Mononuclear cell (primary cell): Measurements from ENCODE around the gene CDH9. TPM values are rescaled to one million over a fixed set of nuclear protein-coding genes. Genes with fewer than 3 reads are reported as not detected.
"Not testable (repeated sequence)": the region's sequence is repeated elsewhere in the genome, so short reads cannot be mapped to it uniquely, and the experiment has no call there.

Experiments
- H3K27me3 ChIP-seq: 2 replicates; pipeline ENCODE4 v1.6.0; 2011; ENCODE audit warnings: low read length, control low read depth; ENCODE audit not compliant: insufficient read depth
- H3K4me1 ChIP-seq: 2 replicates; pipeline ENCODE4 v1.5.1; 2011; ENCODE audit warnings: mild to moderate bottlenecking, low read length, control low read depth; ENCODE audit not compliant: insufficient read depth
- H3K4me3 ChIP-seq: 2 replicates; pipeline ENCODE4 v1.5.1; 2011; ENCODE audit warnings: mild to moderate bottlenecking, low read length, moderate library complexity
- H3K9me3 ChIP-seq: 2 replicates; pipeline ENCODE4 v1.5.1; 2011; ENCODE audit warnings: low read depth, mild to moderate bottlenecking, control low read depth, low read length
- total RNA-seq: library from RNA; depleted of rRNA; stranded (reverse); fragments of >200 nt; gene quantifications from one replicate; pipeline ENCODE4 v1.2.3, GENCODE V29; 2012

The CDH9 gene
- total RNA-seq, 1 donor: 0.10 TPM

DNA sequence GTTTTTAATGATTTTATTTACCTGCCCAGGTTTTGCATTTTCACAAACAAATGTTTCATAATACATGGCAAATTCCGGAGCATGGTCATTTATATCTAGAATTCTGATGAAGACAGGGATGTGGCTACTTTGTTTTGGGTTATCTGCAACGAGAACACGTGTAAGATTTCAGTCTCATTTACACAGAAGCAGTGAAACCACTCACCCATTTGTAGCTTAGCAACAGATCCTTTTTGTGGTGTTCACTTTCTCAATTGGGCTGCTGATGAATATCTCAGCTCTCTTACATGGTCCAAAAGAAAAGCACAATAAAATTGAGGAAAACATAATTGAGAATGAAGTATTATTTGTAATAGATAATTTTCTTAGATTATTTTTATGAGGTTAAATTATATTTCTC is 148.6 kb downstream of the CDH9 start:
- H3K4me3 ChIP-seq: no peak overlapping the region

GRCh38 chr5:26884481-26884880 is 153.9 kb downstream of the CDH9 start:
- Histone ChIP-seq H3K4me1 (no peaks in the 10 kb centered on the region), H3K9me3 (no peaks in the 10 kb centered on the region), H3K27me3 (no peaks in the 10 kb centered on the region), H3K4me3 (no peak overlapping the region)

More for the DNA sequence above, 148.6 kb downstream of the CDH9 start:
- Histone ChIP-seq H3K9me3 (no peaks in the 10 kb centered on the region), H3K4me1 (no peaks in the 10 kb centered on the region), H3K27me3 (no peaks in the 10 kb centered on the region)

GRCh38 chr5:26883375-26883774 is 155.0 kb downstream of the CDH9 start:
- Histone ChIP-seq H3K27me3 (no peaks in the 10 kb centered on the region), H3K4me1 (no peaks in the 10 kb centered on the region), H3K9me3 (no peaks in the 10 kb centered on the region), H3K4me3 (no peak overlapping the region)

DNA sequence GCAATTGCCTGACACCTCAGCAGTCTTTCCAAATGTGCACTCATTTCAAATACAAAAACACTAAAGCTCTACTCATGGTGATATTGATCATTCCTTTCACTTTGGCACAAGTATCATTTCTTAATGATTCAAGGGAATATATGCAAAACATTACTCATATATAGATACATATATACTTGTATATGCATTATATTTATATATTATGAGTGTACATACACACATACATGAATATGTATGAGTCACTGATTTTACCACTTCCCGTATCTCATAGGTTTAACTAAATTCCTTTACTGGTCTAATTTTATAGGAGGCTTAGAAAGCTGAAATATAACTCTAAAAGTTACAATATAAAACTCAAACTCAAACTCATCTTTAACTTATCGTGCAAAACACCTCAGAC is 156.5 kb downstream of the CDH9 start:
- Histone ChIP-seq H3K4me1 (no peaks in the 10 kb centered on the region), H3K27me3 (no peaks in the 10 kb centered on the region), H3K9me3 (no peaks in the 10 kb centered on the region), H3K4me3 (no peak overlapping the region)

GRCh38 chr5:26877154-26877553 is 161.2 kb downstream of the CDH9 start:
- H3K4me1 ChIP-seq: no peaks in the 10 kb centered on the region
- H3K9me3 ChIP-seq: peaks cover 6% of the 10 kb centered on the region
- H3K4me3 ChIP-seq: no peak overlapping the region
- H3K27me3 ChIP-seq: no peaks in the 10 kb centered on the region

GRCh38 chr5:26872337-26872736 is 166.0 kb downstream of the CDH9 start:
- Histone ChIP-seq H3K4me3 (no peak overlapping the region), H3K27me3 (no peaks in the 10 kb centered on the region), H3K9me3 (peaks cover 6% of the 10 kb centered on the region), H3K4me1 (no peaks in the 10 kb centered on the region)

DNA sequence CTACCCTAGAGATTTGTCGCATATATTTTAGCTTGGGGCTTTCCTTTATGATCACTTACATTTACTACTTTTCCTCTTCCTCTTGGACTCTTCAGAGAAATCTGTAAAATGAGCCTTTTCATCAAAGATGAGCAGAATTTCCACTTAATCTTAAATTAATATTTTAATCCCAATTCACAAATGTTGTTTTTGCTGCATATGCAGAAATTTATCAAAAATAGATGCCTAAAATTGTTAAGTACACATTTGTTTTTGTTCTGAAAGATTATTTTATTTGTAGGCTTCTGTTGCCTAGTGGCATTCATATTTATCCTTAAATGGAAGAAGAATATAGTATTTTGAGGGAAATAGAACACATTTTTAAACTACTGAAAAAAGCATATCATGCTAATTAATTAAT is 168.6 kb downstream of the CDH9 start:
- Histone ChIP-seq H3K4me3 (no peak overlapping the region), H3K27me3 (no peaks in the 10 kb centered on the region), H3K4me1 (no peaks in the 10 kb centered on the region), H3K9me3 (peaks cover 6% of the 10 kb centered on the region)

DNA sequence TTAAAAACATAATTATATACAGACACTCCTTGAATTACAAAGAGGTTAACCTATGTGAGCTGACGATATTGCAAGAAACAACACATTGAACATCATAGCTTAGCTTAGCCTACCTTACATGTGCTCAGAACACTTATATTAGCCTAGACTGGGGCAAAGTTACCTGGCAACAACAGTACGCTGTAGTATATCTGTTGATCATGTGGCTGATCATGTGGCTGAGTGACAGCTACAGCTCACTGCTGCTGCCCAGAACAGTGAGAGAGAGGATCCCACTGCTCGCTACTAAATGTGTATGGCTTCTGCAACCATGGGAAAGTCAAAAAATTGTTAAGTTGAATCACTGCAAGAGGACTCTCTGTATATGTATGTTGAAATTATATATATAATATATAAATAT is 169.9 kb downstream of the CDH9 start:
- Histone ChIP-seq H3K9me3 (peaks cover 6% of the 10 kb centered on the region), H3K4me3 (no peak overlapping the region), H3K4me1 (no peaks in the 10 kb centered on the region), H3K27me3 (no peaks in the 10 kb centered on the region)

- Histone ChIP-seq H3K27me3 (no peaks in the 10 kb centered on the region), H3K9me3 (no peaks in the 10 kb centered on the region), H3K4me1 (no peaks in the 10 kb centered on the region), H3K4me3 (no peak overlapping the region)
Measured at GRCh38 chr5:26864061-26864460, 174.3 kb downstream of the CDH9 start.

- peaks cover 7% of the 10 kb centered on the region for H3K9me3 ChIP-seq
- no peak overlapping the region for H3K4me3 ChIP-seq
- H3K4me1 ChIP-seq: no peaks in the 10 kb centered on the region
- H3K27me3 ChIP-seq: no peaks in the 10 kb centered on the region
Measured at GRCh38 chr5:26856238-26856637, 182.1 kb downstream of the CDH9 start.

DNA sequence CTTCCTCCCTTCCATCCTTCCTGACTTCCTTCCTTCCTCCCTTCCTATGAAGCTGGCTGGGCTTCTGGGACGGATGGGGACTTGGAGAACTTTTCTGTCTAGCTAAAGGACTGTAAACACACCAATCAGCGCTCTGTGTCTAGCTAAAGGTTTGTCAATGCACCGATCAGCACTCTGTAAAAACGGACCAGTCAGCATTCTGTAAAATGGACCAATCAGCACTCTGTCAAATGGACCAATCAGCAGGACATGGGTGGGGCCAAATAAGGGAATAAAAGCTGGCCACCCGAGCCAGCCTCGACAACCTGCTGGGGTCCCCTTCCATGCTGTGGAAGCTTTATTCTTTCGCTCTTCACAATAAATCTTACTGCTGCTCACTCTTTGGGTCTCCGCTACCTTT is 185.9 kb downstream of the CDH9 start:
- not testable (repeated sequence) for H3K27me3 ChIP-seq, H3K4me1 ChIP-seq, H3K4me3 ChIP-seq, H3K9me3 ChIP-seq

- no peaks in the 10 kb centered on the region for H3K4me1 ChIP-seq
- H3K4me3 ChIP-seq: no peak overlapping the region
- H3K9me3 ChIP-seq: no peaks in the 10 kb centered on the region
- no peaks in the 10 kb centered on the region for H3K27me3 ChIP-seq
Measured at GRCh38 chr5:26847041-26847736, 191.2 kb downstream of the CDH9 start.

- Histone ChIP-seq H3K27me3 (no peaks in the 10 kb centered on the region), H3K9me3 (no peaks in the 10 kb centered on the region), H3K4me3 (no peak overlapping the region), H3K4me1 (no peaks in the 10 kb centered on the region)
Measured at GRCh38 chr5:26843677-26844076, 194.7 kb downstream of the CDH9 start.

- H3K27me3 ChIP-seq: no peaks in the 10 kb centered on the region
- H3K9me3 ChIP-seq: no peaks in the 10 kb centered on the region
- H3K4me1 ChIP-seq: no peaks in the 10 kb centered on the region
Measured at GRCh38 chr5:26833596-26833995, 204.8 kb downstream of the CDH9 start.

More at GRCh38 chr5:26833596-26833995, 204.8 kb downstream of the CDH9 start:
- no peak overlapping the region for H3K4me3 ChIP-seq
